NCI-H345 treated with DMSO at 0.1 percent for 48 hours (cell line): ENCODE measurements around the gene APLP1.
"Not testable (repeated sequence)": the region's sequence is repeated elsewhere in the genome, so short reads cannot be mapped to it uniquely, and the experiment has no call there.

Experiments
- DNase-seq: peaks from one replicate; lab custom pipeline; 2025; ENCODE audit not compliant: unreplicated experiment; lab: John Stamatoyannopoulos, UW

APLP1 gene

GRCh38 chr19:35882114-35882832 is 13.9 kb downstream of the APLP1 start:
- DNase-seq = peak; percentile 92

- no peak for DNase-seq
Observed at GRCh38 chr19:35883882-35884281, 15.5 kb downstream of the APLP1 start.

DNA sequence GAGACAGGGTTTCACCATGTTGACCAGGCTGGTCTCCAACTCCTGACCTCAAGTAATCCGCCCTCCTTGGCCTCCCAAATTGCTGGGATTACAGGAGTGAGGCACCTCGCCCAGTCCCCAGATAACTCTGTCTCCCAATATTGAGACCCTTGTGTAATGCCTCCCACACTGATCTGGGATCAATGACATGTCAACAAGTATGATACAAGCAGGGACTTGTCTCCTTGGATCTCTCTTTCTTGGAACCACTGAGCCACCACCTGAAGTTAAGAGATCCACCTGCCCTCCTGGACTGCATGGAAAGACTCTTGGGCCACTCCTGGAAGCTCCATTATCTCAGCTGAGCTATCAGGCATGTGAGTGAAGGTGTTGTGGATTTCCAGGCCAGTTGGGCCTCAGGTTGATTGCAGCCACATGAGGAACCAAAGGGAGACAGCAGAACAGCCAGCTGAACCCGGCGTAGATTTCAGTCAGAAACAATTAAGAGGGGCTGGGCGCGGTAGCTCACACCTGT is 16.9 kb downstream of the APLP1 start:
- no peak for DNase-seq

DNA sequence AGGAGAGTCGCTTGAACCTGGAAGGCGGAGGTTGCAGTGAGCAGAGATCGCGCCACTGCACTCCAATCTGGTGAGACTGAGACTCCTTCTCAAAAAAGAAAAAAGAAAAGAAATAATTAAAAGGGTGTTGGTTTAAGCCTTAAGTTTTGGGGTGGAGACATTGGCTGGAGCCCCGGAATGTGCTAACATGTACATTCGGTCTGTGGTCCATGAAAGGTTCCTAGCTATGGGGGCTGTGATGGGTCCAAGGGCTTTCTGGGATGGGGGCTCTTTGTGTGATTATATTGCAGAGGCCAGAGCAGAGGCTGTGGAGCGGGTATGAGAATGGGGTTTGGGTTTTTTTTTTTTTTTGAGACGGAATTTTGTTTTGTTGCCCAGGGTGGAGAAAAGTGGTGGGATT is 17.5 kb downstream of the APLP1 start:
- no peak for DNase-seq

GRCh38 chr19:35887197-35887596 is 18.8 kb downstream of the APLP1 start:
- no peak for DNase-seq

DNA sequence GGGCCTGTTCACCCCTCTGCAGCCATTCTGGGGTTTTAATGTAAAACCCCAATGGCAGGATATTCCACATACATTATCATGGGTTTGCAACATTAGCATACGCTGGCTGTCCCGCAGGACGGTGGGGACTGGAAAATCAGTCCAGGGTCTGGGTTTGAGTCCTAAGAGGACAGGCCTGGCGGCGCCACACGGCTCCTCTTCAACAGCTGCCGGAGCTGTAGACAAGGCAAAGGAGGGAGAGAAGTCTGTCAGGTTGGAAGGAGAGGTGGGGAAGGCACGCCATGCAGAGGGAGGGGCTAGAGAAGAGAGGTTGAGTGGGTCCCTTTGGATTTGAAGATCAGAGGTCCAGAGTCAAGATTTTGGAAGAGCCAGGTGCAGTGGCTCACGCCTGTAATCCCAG is 20.0 kb downstream of the APLP1 start:
- no peak for DNase-seq

GRCh38 chr19:35889370-35890112 is 21.2 kb downstream of the APLP1 start:
- DNase-seq = no peak

DNA sequence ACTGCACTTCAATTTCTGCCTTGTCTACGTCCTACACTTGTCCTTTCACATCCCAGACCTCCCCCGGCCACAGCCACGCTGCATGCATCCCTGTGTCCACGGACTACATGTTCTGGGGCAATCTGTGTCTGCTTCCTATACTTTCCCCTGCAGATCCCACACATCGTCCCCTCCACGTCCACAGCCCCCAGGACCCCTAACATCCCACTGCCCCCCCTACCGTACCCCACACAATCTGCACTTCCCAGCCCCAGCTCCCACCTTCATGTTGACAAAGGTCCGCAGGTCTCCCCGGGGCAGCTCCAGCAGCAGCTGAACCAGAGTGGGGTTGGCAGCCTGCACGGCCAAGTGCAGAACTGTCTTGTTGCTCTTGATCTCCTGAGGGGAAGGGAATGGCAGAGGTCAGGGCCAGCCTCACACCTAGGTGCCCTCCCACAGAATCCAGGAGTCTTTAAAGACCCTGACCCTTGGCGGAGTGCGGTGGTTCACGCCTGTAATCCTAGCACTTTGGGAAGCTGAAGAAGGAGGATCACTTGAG is 21.8 kb downstream of the APLP1 start:
- DNase-seq = no peak

DNA sequence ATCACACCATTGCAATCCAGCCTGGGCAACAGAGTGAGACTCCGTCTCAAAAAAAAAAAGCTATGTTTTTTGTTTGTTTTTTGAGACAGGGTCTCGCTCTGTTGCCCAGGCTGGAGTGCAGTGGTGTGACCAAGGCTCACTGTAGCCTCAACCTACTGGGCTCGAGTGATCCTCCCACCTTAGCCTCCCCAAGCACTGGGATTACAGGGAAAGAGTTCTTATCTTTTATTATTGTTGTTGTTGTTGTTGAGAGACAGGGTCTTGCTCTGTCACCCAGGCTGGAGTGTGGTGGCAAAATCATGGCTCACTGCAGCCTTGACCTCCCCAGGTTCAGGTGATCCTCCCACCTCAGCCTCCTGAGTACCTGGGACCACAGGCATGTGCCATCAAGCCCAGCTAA is 23.4 kb downstream of the APLP1 start:
- DNase-seq = not testable (repeated sequence)

GRCh38 chr19:35894342-35894741 is 26.0 kb downstream of the APLP1 start:
- no peak for DNase-seq

- no peak for DNase-seq
Observed at GRCh38 chr19:35895911-35896642, 27.7 kb downstream of the APLP1 start.

DNA sequence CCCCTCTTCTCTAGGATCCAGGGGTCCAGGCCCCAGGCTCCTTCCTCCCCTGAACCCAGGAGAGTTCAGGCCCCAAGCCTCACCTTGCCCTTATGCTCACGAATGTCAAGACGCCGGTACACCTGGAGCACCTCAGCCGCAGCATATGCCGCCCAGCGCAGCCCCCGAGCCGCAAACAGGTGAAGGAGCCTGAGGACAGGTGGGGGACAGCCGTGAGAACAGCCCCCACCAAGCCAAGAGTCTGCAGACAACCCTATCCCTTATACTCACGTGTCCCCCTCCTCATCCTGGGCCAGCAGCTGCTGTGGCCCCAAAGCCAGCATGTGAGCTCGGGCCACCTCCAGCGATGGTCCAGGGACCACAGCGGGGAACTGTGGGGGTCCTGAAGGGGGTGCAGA is 28.3 kb downstream of the APLP1 start:
- no peak for DNase-seq

DNA sequence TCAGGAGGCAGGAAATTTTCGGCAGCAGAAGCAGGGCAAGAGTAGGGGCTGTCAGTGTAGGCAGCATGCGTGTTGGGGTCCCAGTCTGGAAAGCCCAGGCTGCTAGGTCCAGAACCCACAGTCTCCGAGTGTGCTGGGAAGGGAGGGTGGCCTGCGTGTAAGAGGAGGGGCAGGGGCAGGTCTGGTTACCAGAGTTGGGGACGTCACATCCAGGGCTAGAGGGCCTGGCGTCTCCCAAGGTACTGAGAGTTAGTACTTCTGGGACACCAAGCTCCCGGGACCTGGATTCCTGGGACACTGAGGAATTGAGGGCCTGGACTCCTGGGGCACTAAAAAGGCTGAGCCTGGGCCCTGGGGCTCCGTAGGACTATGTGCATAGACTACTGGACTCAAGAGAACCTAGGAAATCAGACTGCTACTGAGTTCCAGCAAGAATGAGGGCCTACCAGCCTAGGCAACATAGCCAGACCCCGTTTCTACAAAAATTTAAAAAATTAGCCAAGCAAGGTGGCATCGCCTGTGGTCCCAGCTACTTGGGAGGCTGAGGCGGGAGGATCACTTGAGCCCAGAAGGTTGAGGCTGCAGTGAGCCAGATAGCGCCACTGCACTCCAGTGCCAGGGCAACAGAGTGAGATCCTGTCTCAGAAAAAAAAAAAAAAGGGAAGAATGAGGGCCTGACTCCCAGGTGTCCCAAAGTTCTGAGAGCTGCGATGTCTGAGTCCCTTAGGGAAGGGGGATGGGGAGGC is 29.5 kb downstream of the APLP1 start:
- no peak for DNase-seq

DNA sequence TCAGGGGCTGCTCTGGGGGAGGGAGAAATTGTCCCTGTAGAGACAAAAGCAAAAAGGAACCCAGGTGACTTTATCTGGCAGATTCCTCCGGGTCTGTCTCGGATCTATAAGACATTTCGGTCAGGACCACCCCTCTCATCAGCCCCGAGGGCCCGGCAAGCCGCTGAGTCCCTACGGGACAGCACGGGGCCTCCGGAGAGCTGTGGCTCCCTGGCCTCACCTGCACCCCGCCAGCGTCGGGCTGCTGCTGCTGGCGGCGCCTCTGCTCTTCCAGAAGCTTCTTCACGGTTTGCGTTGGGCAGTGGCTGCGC is 30.1 kb downstream of the APLP1 start:
- no peak for DNase-seq

DNA sequence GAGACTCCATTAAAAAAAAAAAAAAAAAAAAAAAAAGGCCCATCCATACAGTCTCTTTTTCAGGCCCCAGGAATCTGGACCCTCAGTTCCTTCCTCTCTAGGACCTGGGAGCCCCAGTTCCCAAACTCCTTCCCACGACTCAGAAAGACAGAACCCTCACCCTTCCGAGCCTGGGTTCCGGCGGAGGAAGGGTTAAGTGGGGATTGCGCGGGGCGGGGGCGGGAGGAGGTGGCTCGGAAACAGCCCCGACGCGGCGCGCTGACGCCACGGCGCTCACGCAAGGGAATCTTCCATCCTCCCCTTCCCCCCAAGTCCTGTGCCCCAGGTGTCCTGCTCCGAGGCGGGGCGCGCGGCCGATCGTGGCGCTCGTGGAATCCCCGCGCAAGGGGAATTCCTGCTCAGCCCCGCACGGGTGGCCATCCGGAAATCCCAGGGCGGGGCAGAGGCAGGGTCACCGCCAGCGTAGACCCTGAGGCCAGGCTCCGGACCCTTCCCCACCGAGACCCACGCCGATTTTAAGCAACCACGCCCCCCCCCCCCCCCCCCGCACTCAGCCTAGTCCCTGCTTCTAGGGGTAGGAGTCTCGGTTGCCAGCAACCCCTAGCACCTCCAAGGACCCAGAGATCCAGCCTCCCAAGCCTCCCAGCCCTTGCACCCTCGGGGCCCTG is 31.3 kb downstream of the APLP1 start:
- peak; percentile 91 for DNase-seq

DNA sequence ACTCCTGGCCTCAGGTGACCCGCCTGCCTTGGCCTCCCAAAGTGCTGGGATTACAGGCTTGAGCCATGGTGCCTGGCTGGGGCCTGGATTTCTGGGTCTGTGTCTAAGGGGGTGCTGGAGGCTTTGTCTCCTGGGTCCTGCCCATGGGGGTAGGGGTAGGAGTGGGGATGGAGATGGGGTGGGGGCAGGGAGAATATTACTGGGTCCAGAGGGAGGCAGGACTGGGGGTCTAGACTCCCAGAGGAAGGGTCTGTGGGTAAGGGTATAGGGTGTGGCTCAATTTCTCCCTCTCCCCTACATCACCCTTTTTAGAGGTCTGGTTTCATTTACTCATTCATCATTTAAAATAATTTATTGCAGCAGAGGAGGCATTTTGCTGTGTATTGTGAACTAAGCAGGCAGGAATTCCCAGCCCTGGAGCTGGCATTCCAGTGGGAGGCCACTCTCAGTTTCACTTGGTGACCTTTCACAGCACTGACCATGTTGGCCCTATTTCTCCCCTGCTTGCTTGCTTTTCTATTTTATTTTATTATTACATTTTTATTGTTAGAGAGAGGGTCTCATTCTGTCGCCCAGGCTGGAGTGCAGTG is 32.8 kb downstream of the APLP1 start:
- DNase-seq = no peak

- no peak for DNase-seq
Observed at GRCh38 chr19:35901854-35902661, 33.7 kb downstream of the APLP1 start, which contains the start of gene HCST. Gene HCST (plus strand): TSS chr19:35902529. CDS start chr19:35902594, 65 bp downstream.

GRCh38 chr19:35902870-35903475 is 34.6 kb downstream of the APLP1 start:
- DNase-seq = no peak
